Mesenteric fat pad (tissue), 1 donor: ENCODE data around the gene KAT6B. TPM values are rescaled to one million over a fixed set of nuclear protein-coding genes. Genes with fewer than 3 reads are reported as not detected.

Source experiments
- DNase-seq: peaks from one replicate; pipeline ENCODE4 v3.0.0-alpha.2; 2020; ENCODE audit warnings: low spot score
- total RNA-seq: library from RNA; stranded (reverse); fragmentation: NEBNext Ultra II Directional; extraction: Animal tissue kit (Norgen Biotek cat#: 25700); gene quantifications from one replicate; pipeline ENCODE4 v1.2.1, GENCODE V29; 2021
- donor health status: DM: yes; HTN: yes; CAD: no.

Gene KAT6B
- total RNA-seq, 1 donor from 2014 or later: 28.8 TPM

DNA sequence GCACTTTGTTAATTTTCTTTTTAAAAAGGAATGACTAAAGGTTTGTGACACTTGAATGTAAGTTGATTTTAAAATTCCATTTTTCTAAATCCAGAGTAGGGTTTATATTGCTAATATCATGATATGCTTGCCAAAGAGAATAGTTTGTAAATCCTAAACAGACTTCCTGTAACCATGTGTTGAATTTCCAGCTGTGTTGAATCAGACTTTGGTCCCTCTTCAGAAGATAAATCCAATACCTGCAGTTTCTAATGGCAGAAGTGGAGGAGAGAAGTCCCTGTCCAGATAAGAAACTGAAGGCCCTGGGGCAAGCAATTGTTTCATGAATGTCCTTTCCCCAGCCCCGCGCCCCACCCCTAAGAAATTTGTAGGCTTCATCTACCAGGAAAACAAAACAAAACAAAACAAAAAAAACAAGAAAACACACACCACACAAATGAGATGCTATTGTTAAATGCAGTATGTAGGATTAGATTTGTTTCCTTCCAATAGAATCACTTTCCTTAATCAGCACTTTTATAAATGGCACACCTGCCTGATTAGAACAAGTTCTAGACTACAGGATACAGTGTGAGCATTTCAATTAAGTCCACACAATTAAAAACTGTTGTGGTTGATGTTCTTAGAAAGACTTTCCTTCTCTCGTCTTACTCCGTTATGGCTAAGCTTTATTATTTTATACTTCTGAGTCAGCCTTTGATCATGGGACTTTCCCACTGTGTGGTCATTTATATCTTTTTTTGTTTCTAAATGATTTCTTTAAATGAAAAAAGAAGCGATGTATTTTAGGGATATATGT, 122.8 kb downstream of the KAT6B start:
- DNase-seq: no peak

DNA sequence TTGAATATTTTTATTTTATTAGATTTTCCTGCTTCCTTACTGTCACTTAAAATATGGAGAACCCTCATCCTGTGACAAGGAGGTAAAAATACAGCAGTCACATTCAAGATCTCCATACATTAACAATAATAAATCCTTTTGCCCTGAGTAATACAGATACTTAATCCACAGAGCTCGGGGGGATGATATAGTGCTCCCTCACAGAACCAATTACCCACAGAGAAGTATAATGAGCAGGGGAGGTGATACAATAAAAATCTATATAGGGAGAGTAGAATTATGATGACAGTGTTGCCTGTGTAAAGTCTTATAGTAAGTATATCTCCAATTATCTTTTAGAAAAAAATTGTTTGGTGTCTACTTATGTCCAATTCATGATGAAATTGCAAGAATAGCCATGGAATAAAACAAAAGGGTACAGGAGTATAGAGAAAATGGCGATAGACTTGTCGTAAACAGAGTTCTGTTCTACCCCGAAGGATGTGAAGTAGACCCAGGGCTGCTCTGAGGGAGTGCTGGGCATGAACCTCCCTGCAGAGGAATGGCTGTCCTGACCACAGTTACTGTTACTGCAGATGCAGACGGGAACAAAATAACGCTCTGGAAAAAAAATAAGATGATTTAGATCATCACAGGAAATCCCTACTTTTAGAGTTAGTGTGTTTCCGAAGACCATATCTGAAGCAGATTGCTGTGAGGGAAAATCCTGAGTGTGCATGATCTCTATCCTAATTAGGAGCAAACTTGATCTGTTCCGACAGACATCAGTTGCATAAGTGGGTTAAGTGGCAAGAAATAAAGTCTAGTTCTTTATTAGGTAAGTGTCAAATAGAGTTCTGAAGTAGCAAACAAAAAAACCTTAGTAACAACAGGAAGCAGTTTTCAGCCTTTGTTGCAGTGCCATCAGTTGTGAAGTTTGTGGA, 123.7 kb downstream of the KAT6B start:
- no peak for DNase-seq

DNA sequence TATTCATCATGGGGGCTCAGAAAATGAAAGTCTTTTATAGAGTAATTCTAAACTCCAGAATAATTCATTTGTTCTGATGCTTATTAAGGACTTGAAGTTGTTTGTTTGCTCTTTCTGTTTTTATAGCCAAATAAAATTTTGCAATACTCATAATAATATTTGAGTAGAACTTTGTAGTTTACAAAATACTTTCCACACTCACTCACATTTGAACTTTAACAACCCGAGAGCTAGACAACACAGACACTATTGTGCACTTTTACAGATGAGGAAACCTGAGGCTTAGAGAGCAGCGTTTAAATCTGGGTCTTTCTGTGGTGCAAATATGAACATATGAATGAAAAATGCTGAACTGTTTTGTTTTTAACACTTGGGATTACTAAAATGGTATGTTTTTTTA, 126.8 kb downstream of the KAT6B start:
- no peak for DNase-seq

DNA sequence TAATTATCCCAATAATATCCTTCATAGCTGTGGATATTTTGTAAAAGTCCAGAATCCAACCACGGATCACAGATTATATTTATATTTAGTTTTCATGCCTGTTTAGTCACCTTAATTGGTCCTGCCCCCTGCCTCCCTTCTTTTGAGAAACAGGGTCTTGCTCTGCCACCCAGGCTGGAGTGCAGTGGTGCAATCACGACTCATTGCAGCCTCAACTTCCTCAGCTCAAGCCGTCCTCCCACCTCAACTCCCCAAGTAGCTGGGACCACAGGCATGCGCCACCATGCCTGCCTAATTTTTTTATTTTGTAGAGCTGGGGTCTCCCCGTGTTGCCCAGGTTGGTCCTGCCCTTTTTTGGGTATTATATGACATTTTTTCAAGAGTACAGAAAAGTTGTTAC, 129.4 kb downstream of the KAT6B start:
- DNase-seq: no peak

DNA sequence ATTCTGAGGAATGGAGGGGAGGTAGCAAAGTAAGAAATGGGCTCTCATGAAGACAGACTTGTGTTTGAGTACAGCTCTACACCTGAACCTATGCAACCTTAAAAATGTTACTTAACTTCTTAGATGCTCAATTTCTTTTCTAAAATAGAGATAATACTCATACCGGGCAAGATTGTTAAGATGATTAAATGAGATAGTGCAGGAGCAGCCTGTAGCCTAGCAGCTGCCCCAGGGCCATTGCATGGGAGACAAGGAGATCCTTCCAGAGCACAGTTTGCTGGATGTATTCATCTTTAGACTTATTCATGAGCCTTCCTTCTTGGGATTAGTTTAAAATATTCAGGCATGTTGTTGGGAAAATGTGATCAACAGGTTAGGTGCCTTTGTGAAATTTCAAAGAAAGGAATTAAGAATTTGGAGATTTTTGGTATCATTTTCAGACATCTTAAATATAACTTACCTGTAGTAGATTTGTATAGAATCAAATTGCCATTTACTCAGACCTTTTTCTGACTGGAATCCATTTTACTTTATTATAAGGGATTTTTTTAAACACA, 130.2 kb downstream of the KAT6B start:
- DNase-seq: no peak

DNA sequence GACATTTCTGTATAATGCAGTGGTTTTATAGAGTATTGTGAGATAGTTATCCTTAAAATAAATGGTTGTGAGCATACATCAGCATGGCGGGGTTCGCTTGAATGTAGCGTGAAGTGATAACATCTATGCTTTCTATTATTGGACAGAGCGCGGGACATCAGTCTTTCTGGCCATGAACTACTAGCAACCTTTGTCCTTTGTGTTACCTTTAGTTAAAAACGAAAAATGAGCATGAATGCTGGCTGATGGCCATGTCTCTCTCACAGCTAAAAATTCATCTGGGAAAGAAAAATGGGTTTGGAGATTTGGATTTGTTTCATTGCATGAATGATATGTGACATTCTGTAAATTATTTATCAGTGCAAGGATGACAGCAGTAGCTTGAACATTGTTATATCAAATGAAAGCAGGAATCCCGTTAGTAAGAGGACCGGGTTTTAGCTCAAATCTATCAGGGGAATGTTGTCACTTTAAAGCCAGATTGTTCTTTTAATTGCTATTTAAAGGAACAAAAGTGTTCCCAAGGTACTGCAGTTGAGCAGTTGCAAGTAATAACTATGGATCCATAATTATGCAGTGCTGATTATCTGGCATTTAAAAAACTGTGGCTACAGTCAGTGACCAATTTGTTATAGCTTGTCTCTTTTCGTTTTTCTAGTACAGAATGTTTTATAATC, 131.0 kb downstream of the KAT6B start:
- DNase-seq: no peak

DNA sequence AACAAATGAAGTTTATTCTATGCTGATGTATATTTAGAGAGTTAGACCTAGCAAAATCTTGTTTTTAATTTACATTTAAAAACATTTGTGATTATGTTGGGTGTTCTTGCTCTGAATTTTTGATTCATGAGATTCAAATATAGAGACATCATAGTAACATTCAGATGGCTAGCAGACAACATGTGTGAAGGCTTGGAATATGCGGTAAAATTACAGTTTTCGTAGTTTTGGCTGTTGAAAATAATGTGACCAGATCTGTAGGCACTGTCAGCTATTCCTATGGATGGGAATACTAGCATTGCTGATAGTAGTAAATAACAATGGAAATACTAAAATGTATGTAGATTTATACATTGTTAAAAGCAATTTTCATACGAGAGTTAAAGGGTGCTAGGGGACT, 131.9 kb downstream of the KAT6B start:
- DNase-seq: no peak

DNA sequence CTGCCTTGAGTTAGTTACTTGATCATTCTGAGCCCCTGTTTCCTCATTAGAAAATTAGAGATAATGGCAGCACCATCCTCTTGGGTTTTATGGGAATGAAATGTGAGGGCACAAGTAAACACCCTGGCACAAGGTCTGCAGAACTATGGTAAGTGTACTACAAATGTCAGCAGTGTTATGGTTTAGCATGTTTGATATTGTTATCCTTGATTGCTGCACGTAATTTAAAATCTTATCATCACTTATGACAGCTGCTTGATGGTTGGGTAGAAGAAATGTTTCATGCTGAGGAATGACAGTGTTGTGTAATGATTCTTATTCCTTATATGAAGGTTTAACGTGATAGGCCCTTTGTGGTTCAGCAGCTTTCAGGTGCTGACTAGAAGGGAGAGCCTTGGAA, 134.3 kb downstream of the KAT6B start:
- no peak for DNase-seq

DNA sequence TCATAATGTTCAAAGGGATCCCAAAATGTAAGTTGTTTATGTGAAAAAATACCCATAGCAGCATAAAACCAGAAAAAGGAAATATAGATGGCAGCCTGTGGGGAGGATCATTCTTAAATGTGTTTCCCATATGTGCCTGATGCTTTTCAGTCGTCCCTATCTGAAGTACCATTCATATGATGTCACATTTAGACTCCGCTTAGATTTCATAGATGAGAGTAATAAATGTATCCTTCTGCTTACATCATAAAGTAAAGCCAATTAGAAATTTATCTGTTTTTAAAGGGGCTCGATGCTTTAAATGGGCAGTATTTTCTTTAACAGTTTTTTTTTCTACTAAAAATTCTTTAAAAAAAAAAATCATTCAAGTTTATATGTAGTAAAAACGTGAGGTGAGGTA, 136.1 kb downstream of the KAT6B start:
- no peak for DNase-seq

DNA sequence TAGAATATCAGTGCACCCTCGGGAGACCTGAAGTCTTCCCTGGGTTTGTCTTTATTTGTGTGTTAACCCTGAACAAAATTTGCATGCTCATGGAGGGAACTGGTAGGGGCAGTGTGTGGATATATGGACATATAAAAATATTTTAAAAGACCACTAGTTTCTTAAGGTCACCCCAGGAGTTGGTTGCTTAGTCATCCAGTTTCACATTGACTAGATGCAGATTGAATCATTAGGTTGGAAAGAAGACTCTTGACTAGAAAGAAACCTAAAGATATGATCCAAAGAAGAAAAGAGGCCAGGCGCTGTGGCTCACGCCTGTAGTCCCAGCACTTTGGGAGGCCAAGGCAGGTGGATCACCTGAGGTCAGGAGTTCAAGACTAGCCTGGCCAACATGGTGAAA, 137.1 kb downstream of the KAT6B start:
- DNase-seq: no peak

DNA sequence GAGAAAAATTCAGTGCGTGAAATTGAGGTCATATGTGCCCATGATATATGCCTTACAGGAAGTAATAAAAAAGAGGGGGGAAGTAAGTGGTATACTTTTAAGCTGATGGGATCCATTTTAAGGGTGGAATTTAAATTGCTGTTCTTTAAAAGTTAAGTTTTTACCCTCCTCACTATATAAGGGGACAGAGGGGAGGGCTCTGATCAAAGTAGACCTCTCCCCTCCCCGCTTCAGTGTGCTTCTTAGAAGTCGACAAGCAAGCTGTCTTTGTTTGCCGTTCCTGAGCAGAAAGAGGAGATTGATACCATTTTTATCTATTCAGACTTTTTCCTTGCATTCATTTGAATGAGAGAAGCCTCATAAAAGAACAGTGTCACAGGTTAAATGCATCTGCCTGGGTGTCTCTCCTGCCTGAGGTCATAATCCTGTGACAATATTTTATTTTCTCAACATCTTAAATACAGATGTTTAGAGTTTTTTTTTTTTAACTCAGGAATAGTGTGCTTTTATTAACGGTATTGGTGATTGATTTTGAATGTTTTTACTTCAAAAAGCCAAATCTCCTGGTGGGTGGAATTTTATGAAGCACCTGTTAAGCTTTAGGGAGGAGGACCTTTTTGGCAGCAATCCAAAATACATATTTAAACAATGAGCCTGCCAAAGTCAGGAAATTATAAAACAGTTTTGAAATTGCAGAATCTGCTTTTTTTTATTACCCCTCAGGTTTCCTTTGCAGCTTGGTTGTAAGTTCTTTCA, 141.7 kb downstream of the KAT6B start:
- DNase-seq: no peak

DNA sequence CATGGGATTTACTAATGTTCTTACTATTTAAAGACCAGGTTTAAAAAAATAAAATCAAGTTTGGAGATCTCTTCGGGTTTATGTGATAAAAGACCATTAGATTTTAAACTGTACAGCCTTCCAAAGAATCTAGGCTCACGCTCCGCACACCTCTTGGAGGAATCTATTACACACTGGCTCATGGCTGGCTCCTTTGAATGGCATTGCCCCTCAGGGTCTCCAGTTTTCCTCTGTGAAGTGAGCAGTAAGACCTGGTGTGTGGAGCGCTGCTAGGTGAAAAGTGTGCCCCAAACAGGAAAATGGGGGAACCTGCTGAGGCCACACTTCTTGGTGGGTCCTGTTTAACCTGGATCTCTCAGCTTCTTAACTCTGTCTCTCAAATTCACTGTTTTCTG, 142.3 kb downstream of the KAT6B start:
- DNase-seq: no peak

DNA sequence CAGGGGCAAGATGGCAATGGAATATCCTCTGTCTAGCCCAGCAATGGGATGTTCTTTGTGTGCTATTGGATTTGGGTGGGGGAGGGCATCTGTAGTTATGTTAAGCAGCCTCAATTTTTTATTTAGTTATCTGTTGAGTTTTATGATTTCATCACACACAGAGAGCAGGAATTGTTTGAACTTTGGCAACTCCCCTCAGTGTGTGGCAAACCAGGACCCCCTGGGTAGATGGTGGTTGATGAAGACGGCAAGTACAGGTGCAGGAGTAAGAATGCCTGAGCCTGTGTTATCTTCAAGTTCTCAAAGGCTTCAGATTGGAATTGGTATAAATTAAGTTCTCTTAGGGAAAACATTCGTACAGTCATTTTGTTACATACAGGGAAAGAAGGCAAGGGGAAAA, 142.7 kb downstream of the KAT6B start:
- no peak for DNase-seq

DNA sequence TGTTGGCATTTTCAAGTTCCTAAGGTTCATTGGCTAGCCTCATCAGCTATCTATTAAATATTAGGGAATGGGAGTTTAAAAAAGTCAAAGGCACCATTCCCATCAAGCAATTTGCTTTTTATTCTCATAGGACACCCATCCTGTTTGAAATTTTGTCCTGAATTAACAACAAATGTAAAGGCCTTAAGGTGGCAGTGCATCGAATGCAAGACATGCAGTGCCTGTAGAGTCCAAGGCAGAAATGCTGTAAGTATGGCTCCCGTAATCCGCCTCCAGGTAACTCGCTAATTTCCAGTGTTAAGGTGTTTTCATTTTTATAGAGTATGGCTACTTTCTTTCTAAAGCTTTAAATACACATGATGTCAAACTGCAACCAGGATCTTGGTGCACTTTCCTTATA, 143.1 kb downstream of the KAT6B start:
- DNase-seq: no peak

DNA sequence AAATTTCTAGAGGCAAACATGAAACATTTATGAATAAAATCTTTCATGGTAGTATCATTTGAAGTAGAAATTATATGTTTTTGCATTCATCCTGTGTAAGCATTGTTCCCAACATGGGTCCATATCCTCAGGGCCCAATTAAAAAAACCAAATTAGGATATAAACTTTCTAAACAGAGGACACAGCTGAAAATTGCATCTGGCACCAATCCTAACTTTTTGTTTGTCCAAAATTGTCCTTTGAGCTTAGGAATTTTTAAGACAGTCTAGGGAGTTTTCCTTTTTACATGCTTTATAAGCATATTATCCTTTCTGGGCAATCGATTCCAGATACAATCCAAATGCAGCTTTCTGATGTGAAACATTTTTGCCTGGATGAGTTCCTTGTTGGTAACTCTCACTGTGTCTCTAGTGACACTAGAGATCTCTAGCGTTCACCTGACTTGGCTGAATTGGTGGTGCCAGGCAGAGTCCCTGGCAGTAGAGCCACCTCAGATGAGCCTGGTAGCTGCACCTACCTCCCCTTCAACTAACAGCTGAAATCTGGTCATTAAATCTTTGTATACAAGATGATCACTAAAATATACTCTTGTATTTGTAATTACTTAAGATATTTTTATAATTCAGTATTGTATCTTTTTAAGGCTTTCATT, 147.5 kb downstream of the KAT6B start:
- no peak for DNase-seq

DNA sequence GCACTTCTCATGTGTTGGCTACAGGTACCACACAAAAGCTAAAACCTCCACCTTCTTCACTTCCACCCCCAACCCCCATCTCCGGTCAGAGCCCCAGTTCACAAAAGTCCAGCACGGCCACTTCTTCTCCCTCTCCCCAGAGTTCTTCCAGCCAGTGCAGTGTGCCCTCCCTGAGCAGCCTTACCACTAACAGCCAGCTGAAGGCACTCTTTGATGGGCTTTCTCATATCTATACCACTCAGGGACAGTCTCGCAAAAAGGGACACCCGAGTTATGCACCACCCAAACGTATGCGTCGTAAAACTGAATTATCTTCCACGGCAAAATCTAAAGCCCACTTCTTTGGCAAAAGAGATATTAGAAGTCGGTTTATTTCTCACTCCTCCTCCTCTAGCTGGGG, 149.4 kb downstream of the KAT6B start:
- DNase-seq: no peak

DNA sequence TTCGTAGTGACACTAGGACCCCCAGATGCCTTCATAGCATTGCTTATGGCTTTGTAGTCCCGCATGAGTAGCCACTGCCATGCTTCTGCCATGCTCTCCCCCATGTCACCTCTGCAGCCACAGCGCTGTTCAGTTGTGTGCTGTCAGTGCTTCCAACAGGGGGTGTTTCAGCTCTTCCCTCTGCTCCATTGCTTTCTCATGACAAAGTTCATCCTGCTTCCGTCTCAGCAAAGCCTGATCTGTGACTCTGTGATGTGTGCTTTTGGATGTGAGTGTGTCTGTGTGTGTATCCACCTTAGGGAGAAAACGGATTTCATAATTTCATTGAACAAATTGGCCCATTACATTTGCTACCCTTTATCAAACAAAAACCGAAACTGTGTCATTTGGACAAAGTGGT, 150.2 kb downstream of the KAT6B start:
- no peak for DNase-seq

DNA sequence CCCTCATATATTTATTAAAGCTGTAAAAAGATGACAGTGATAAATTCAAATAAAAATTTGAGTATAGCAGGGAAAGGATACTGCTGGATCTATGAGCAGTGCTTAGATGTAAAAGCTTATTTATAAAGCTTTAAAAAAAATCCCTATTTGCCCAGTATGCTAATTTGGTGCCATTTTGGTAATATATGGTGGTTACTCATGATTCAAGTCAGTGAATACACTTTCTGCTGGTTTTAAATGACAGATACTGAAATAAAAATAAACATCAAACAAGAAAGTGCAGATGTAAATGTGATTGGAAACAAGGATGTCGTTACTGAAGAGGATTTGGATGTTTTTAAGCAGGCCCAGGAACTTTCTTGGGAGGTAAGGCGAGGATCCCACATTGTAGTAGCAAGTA, 150.7 kb downstream of the KAT6B start:
- no peak for DNase-seq

DNA sequence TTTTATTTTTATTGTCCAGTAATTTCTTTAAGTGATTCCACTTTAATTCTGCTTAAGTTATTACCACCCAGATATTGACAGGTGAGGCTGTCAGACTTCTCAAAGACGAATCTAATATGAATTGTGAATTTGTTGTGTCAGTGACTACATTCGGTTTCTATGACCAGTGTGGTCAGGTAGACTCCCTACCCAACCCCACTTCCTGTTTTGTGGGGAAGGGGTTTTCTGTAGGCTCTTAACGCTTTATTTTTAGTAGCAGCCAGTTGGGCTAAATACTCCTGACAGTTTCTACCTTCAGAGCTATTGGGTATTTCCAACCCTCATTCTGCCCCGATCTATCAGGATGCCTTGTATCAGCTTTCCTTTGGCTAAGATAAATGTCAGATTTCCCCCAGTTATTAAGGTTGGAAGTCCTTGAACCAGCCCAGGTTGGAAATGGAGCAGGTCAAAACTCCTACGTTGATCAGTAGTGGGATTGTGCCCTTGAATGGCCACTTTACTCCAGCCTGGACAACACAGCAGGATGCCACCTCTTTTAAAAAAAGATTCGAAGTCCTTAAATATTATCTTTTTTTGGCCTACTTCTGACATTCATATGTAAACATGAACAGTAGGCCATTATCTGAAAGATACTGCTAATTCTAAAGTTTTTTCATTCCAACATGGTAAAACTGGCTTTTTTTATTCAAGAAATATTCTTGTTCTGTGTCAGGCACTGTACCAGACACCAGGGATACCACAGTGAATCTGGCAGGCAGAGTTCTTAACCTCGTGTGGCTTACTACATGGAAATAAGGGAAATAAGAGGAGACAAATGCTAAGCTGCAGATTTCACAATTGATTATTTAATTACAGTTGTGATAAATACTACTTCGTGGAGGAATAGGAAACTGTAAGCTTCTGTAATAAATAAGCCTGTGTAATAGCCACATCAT, 151.8 kb downstream of the KAT6B start:
- no peak for DNase-seq
